OCI-LY1 (cell line): Measurements from ENCODE around the gene STEAP3.

Source experiments
- CTCF ChIP-seq: fragments of 200-600 bp; sonication (generic), shearing (Covaris generic); IDR thresholded peaks from 2 replicates; pipeline ENCODE4 v1.5.1; 2017; ENCODE audit warnings: mild to moderate bottlenecking, antibody characterized with exemption, low read length, moderate library complexity, mixed read lengths
- EZH2 ChIP-seq: fragments of 200-600 bp; sonication (generic), shearing (Covaris generic); IDR thresholded peaks from 2 replicates; pipeline ENCODE4 v1.8.0; 2017; ENCODE audit warnings: borderline replicate concordance, mixed run types, mild to moderate bottlenecking, antibody characterized with exemption, low read length, moderate library complexity, mixed read lengths

- TF ChIP-seq CTCF (no peak), EZH2 (no peak)
Observed at GRCh38 chr2:119267604-119268003, 44.0 kb downstream of the STEAP3 start.
